ENCODE data around the gene HHIPL2.

HHIPL2 gene

DNA sequence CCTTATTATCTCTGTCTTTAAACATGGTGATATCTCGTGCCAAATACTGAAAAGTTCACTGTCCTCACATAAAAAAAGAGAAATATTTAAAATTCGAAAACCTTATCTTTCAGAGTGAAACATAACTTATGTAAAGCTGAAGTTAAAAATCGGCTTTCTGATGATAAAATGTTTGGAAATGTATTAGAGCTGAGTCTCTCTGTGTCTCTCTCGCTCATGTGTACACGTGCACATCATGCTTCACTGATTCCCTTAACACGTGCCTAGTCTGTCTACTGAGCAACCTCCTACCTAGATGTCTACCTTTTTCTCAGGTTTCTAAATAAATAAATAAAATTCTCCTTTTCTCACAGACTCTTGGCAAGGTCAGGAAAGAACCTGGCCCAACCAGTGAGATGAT, 17.1 kb downstream of the HHIPL2 start:
- TF ChIP-seq, protein P1, sequence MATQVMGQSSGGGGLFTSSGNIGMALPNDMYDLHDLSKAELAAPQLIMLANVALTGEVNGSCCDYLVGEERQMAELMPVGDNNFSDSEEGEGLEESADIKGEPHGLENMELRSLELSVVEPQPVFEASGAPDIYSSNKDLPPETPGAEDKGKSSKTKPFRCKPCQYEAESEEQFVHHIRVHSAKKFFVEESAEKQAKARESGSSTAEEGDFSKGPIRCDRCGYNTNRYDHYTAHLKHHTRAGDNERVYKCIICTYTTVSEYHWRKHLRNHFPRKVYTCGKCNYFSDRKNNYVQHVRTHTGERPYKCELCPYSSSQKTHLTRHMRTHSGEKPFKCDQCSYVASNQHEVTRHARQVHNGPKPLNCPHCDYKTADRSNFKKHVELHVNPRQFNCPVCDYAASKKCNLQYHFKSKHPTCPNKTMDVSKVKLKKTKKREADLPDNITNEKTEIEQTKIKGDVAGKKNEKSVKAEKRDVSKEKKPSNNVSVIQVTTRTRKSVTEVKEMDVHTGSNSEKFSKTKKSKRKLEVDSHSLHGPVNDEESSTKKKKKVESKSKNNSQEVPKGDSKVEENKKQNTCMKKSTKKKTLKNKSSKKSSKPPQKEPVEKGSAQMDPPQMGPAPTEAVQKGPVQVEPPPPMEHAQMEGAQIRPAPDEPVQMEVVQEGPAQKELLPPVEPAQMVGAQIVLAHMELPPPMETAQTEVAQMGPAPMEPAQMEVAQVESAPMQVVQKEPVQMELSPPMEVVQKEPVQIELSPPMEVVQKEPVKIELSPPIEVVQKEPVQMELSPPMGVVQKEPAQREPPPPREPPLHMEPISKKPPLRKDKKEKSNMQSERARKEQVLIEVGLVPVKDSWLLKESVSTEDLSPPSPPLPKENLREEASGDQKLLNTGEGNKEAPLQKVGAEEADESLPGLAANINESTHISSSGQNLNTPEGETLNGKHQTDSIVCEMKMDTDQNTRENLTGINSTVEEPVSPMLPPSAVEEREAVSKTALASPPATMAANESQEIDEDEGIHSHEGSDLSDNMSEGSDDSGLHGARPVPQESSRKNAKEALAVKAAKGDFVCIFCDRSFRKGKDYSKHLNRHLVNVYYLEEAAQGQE (IDR thresholded peaks at IDR 0.05; ENCODE audit: low read depth), result no peak
- TF ChIP-seq CEBPB (IDR thresholded peaks at IDR 0.05) (no peak), FOXM1 (IDR thresholded peaks at IDR 0.05; ENCODE audit: borderline replicate concordance, low read depth) (no peak), YY1 (IDR thresholded peaks at IDR 0.05; ENCODE audit: low read depth) (no peak), TCF12 (IDR thresholded peaks at IDR 0.05; ENCODE audit: low read depth) (no peak), ZBTB7A (IDR thresholded peaks at IDR 0.05; ENCODE audit: low read depth) (no peak), NFIC (IDR thresholded peaks at IDR 0.05) (no peak), TAF1 (IDR thresholded peaks at IDR 0.05; ENCODE audit: low read depth) (no peak), EGR1 (IDR thresholded peaks at IDR 0.05) (no peak), EP300 (IDR thresholded peaks at IDR 0.05; ENCODE audit: borderline replicate concordance) (no peak), RAD21 (IDR thresholded peaks at IDR 0.05; ENCODE audit: low read depth) (no peak)
- TF ChIP-seq, protein P2, sequence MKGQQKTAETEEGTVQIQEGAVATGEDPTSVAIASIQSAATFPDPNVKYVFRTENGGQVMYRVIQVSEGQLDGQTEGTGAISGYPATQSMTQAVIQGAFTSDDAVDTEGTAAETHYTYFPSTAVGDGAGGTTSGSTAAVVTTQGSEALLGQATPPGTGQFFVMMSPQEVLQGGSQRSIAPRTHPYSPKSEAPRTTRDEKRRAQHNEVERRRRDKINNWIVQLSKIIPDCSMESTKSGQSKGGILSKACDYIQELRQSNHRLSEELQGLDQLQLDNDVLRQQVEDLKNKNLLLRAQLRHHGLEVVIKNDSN (IDR thresholded peaks at IDR 0.05), result no peak

DNA sequence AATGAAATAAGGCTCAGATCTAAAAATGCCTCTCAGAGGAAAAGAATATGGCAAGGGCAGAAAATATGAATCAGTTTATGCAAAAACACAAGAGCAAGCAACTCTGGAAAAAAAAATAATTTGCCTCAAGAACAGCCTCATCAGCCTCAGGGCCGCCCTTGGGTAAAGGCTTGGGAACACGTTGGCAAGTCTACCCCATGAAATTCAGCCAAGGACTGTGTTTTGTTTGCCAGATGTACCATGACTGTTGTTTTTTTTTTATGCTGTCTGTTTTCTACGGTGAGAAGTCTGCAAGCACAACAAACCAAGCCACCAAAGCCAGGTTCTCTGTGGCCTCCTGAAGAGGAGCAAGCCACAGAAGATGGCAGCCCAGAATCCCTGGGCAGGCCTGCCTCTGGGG, 18.0 kb downstream of the HHIPL2 start:
- TF ChIP-seq TCF12 (IDR thresholded peaks at IDR 0.05; ENCODE audit: low read depth) (no peak), TEAD4 (IDR thresholded peaks at IDR 0.05) (no peak), YY1 (IDR thresholded peaks at IDR 0.05; ENCODE audit: low read depth) (no peak), RAD21 (IDR thresholded peaks at IDR 0.05; ENCODE audit: low read depth) (no peak), TAF1 (IDR thresholded peaks at IDR 0.05; ENCODE audit: low read depth) (no peak), CEBPB (IDR thresholded peaks at IDR 0.05) (no peak), EGR1 (IDR thresholded peaks at IDR 0.05) (no peak), NFIC (IDR thresholded peaks at IDR 0.05) (no peak), FOXM1 (IDR thresholded peaks at IDR 0.05; ENCODE audit: borderline replicate concordance, low read depth) (no peak), EP300 (IDR thresholded peaks at IDR 0.05; ENCODE audit: borderline replicate concordance) (no peak), CREB1 (IDR thresholded peaks at IDR 0.05; ENCODE audit: low read depth) (no peak), ZBTB7A (IDR thresholded peaks at IDR 0.05; ENCODE audit: low read depth) (no peak)
- TF ChIP-seq, protein P2 (IDR thresholded peaks at IDR 0.05), result no peak
- TF ChIP-seq, protein P1 (IDR thresholded peaks at IDR 0.05; ENCODE audit: low read depth), result no peak
- TF ChIP-seq, protein P3, sequence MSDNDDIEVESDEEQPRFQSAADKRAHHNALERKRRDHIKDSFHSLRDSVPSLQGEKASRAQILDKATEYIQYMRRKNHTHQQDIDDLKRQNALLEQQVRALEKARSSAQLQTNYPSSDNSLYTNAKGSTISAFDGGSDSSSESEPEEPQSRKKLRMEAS (IDR thresholded peaks at IDR 0.05), result no peak

DNA sequence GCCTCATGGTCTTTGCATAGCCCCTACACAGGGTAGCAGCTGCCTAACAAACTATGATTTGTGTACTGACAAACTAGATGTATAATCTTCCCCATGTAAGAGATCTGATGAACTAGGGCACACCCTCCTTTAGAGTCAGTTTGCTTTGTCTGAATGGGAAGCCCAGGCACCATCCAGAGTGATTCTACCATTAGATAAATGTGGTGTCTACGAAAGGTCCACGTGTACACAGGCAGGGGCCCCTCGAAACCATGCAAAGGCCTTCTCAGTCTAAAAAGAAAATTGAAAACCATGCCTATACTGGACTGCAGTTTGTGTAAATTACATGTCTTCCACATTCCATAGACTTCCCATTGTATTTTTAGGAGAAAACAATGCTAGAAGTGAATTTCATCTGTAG, 18.7 kb downstream of the HHIPL2 start:
- no peak for TF ChIP-seq NFIC (IDR thresholded peaks at IDR 0.05)
- TF ChIP-seq TCF12 (IDR thresholded peaks at IDR 0.05; ENCODE audit: low read depth), result no peak
- TF ChIP-seq, protein P3 (IDR thresholded peaks at IDR 0.05), result no peak
- no peak for TF ChIP-seq FOXM1 (IDR thresholded peaks at IDR 0.05; ENCODE audit: borderline replicate concordance, low read depth)
- no peak for TF ChIP-seq RAD21 (IDR thresholded peaks at IDR 0.05; ENCODE audit: low read depth)
- no peak for TF ChIP-seq EP300 (IDR thresholded peaks at IDR 0.05; ENCODE audit: borderline replicate concordance)
- no peak for TF ChIP-seq CEBPB (IDR thresholded peaks at IDR 0.05)
- no peak for TF ChIP-seq TEAD4 (IDR thresholded peaks at IDR 0.05)
- no peak for TF ChIP-seq YY1 (IDR thresholded peaks at IDR 0.05; ENCODE audit: low read depth)
- TF ChIP-seq ZBTB7A (IDR thresholded peaks at IDR 0.05; ENCODE audit: low read depth), result no peak
- TF ChIP-seq EGR1 (IDR thresholded peaks at IDR 0.05), result no peak
- TF ChIP-seq TAF1 (IDR thresholded peaks at IDR 0.05; ENCODE audit: low read depth), result no peak
- TF ChIP-seq, protein P2 (IDR thresholded peaks at IDR 0.05), result no peak
- no peak for TF ChIP-seq CREB1 (IDR thresholded peaks at IDR 0.05; ENCODE audit: low read depth)
- TF ChIP-seq, protein P1 (IDR thresholded peaks at IDR 0.05; ENCODE audit: low read depth), result no peak

DNA sequence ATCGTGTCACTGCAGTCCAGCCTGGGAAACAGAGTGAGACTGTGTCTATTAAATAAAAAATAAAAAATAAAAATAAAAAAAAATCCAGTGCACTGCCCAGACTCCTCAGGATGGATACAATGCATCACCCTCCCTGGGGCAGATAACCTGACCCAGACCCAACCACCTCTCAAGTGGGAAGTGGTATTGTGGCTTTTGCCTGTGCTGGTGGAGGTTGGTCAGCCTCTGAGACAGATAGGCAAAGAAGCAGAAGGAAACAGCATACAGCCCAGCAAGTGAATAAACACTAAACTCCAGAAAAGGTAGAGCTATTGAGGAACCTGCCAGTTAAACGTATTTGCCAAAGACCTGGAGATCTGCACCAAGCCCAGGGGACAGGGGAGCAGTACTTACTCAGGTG, 22.0 kb downstream of the HHIPL2 start:
- TF ChIP-seq YY1 (IDR thresholded peaks at IDR 0.05; ENCODE audit: low read depth) (no peak), TAF1 (IDR thresholded peaks at IDR 0.05; ENCODE audit: low read depth) (no peak), EGR1 (IDR thresholded peaks at IDR 0.05) (no peak), TCF12 (IDR thresholded peaks at IDR 0.05; ENCODE audit: low read depth) (no peak), CREB1 (IDR thresholded peaks at IDR 0.05; ENCODE audit: low read depth) (no peak), TEAD4 (IDR thresholded peaks at IDR 0.05) (no peak), EP300 (IDR thresholded peaks at IDR 0.05; ENCODE audit: borderline replicate concordance) (no peak), RAD21 (IDR thresholded peaks at IDR 0.05; ENCODE audit: low read depth) (no peak), ZBTB7A (IDR thresholded peaks at IDR 0.05; ENCODE audit: low read depth) (no peak), CEBPB (IDR thresholded peaks at IDR 0.05) (no peak), NFIC (IDR thresholded peaks at IDR 0.05) (no peak), FOXM1 (IDR thresholded peaks at IDR 0.05; ENCODE audit: borderline replicate concordance, low read depth) (no peak)
- TF ChIP-seq, protein P3 (IDR thresholded peaks at IDR 0.05), result no peak
- TF ChIP-seq, protein P1 (IDR thresholded peaks at IDR 0.05; ENCODE audit: low read depth), result no peak
- TF ChIP-seq, protein P2 (IDR thresholded peaks at IDR 0.05), result no peak
